Stimulated activated effector memory CD8-positive, alpha-beta T cell treated with anti-CD3 and anti-CD28 coated beads, Interleukin-12 subunit alpha, Interleukin-12 subunit beta, amount 100 ng/mL, for 72 hours (primary cell): ENCODE data around the gene DCDC2B.
"Not testable (repeated sequence)": the region's sequence is repeated elsewhere in the genome, so short reads cannot be mapped to it uniquely, and the experiment has no call there.

Experiments used
- ATAC-seq: fragments of 150-1000 bp; cut with Tn5 transposase; 2 replicates; pipeline ENCODE4 v1.10.0; 2021
- DNase-seq, 2 donors: peaks; one replicate each; pipeline ENCODE4 v3.0.0; 2021 to 2022; ENCODE audit warnings: low spot score in 2 of 2
- H3K27ac Mint-ChIP-seq: one replicate; pipeline ENCODE4 v1.8.0; 2022; ENCODE audit warnings: mild to moderate bottlenecking, mixed read lengths
- H3K36me3 Mint-ChIP-seq: one replicate; pipeline ENCODE4 v1.8.0; 2022; ENCODE audit warnings: mild to moderate bottlenecking, mixed read lengths
- H3K4me1 Mint-ChIP-seq: one replicate; pipeline ENCODE4 v1.8.0; 2022; ENCODE audit warnings: mixed read lengths
- H3K4me3 Mint-ChIP-seq: one replicate; pipeline ENCODE4 v1.8.0; 2022; ENCODE audit warnings: mild to moderate bottlenecking, mixed read lengths
- H3K9me3 Mint-ChIP-seq: one replicate; pipeline ENCODE4 v1.8.0; 2022; ENCODE audit warnings: mixed read lengths

The DCDC2B gene

DNA sequence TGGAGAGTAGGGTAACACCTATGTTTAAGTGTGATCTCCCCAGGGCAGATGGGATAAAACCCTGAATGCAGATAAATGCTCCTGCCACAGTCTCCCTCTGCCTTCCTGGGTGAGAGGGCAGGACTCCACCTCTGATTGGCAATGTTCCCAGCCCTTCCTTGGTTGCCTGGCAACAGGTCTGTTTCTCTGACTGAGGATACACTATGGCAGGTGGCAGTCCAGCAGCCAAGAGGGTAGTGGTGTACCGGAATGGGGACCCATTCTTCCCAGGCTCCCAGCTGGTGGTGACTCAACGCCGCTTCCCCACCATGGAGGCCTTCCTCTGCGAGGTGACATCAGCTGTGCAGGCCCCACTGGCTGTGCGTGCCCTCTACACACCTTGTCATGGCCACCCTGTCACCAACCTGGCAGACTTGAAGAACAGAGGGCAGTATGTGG lies at the start of gene DCDC2B:
TSS of gene DCDC2B (plus strand) at position 199 of the 438 bp plus-strand sequence. CDS start at position 204, 5 bp downstream.
- Mint-ChIP-seq H3K36me3 (peaks cover 24% of the 10 kb centered on the region), H3K27ac (peak within 1 kb of the TSS; percentile 54), H3K9me3 (no peaks in the 10 kb centered on the region), H3K4me1 (peaks cover 25% of the 10 kb centered on the region), H3K4me3 (no peak within 1 kb of the TSS)
- ATAC-seq (no peak), DNase-seq (no peak)

DNA sequence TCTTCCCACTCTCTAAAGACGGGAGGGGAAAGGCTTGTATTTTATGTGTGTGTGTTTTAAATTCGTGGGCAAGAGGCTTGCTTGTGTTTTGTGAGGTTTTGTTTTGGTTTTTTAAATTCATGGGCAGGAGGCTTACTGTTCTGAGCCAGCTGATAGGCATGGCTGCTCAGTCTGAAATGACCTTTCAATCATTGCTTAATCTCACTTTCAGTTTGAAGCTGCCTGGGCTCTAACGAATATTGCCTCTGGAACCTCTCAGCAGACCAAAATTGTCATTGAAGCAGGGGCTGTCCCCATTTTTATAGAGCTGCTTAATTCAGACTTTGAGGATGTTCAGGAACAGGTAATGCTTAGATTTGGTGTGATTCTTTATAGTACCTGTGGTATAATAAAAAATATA lies 49.7 kb upstream of the DCDC2B start:
- no peak for DNase-seq
- no peaks in the 10 kb centered on the region for H3K4me1 Mint-ChIP-seq
- no peak overlapping the region for H3K4me3 Mint-ChIP-seq
- H3K27ac Mint-ChIP-seq: peak overlapping the region; percentile 2
- H3K9me3 Mint-ChIP-seq: no peaks in the 10 kb centered on the region
- no peak for ATAC-seq
- H3K36me3 Mint-ChIP-seq: peaks cover 96% of the 10 kb centered on the region

DNA sequence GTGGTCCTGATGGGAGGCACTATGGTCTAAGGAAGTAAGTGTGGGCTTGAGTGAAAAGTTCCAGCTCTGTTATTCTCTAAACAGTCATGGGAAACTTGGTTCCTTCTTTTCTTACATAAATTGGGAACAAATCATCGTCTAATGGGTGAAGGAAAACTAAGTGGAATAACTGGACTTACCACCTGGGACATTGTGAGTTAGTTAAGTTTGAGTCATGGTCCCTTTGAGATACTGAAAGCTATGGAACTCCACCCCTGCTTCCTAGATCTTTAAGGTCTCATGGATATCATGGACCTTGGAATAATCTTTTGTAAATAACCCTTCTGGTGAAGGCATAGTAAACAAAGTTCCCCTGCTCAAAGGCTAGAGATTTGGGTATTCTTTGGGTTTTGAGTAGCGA lies 45.5 kb upstream of the DCDC2B start:
- no peak overlapping the region for H3K27ac Mint-ChIP-seq
- DNase-seq: no peak
- no peak for ATAC-seq
- H3K4me1 Mint-ChIP-seq: no peaks in the 10 kb centered on the region
- H3K9me3 Mint-ChIP-seq: no peaks in the 10 kb centered on the region
- peaks cover 96% of the 10 kb centered on the region for H3K36me3 Mint-ChIP-seq
- no peak overlapping the region for H3K4me3 Mint-ChIP-seq

DNA sequence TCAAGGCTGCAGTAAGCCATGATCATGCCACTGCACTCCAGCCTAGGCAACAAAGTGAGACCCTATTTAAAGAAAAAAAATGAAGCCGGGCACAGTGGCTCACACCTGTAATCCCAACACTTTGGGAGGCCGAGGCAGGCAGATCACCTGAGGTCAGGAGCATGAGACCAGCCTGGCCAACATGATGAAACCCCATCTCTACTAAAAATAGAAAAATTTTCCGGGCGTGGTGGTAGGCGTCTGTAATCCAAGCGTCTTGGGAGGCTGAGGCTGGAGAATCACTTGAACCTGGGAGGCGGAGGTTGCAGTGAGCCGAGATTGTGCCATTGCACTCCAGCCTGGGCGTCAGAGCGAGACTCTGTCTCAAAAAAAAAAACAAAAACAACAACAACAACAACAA lies 43.3 kb upstream of the DCDC2B start:
- DNase-seq, H3K4me3 Mint-ChIP-seq, ATAC-seq, H3K27ac Mint-ChIP-seq, H3K9me3 Mint-ChIP-seq, H3K4me1 Mint-ChIP-seq: not testable (repeated sequence)
- H3K36me3 Mint-ChIP-seq: peaks cover 96% of the 10 kb centered on the region

DNA sequence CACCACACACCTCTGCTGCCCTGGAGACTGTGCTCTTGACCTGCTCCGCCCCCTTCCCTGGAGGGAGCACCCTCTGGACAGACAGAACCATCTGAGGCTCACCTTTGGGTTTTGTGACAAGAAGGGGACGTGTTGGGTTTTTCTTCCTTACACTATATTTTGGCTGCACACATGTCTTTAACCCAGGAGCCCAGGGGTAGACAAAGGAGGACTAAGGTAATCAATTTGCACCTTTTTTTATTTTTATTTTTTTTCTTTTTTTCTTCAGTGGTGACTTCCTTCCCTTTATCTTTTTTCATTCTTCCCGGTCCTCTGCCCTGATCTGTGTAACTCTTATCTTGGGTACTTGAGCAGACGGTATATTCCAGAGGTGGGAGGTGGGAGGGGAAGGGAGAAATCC lies 37.9 kb upstream of the DCDC2B start:
- H3K36me3 Mint-ChIP-seq: peaks cover 84% of the 10 kb centered on the region
- DNase-seq (no peak), ATAC-seq (no peak)
- H3K27ac Mint-ChIP-seq: peak overlapping the region; percentile 29
- no peaks in the 10 kb centered on the region for H3K9me3 Mint-ChIP-seq
- no peaks in the 10 kb centered on the region for H3K4me1 Mint-ChIP-seq
- no peak overlapping the region for H3K4me3 Mint-ChIP-seq

DNA sequence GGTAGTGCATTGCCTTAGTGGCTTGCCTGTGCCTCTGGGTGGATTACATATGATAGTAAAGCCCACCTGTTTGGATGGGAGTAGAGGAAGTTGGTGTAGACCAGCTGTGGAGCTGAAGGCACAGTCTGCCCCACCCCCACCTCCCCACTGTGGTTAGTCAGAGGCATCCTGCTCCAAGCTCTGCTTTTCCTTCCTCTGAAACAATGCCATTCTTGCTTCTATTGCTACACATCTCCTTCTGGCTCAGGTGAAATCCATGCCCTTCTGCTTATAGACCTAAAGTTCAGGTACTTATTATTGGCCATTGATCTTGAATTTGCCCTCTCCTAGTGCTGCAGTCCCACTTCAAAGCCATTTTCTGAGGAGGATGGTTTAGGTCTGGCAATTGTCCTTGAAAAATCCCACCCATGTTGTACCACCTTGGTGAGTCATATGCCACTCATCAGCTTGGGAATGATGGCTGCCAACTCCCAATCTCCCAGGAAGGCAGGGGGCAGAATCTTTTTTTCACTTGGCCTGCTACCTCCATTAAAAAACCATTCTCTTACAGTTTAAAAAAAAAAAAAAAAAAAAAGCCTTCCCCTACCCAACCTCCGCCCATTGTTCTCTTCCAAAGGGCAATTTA lies 36.2 kb upstream of the DCDC2B start:
- H3K36me3 Mint-ChIP-seq: peaks cover 67% of the 10 kb centered on the region
- DNase-seq (no peak), ATAC-seq (no peak)
- H3K9me3 Mint-ChIP-seq: no peaks in the 10 kb centered on the region
- H3K4me1 Mint-ChIP-seq: no peaks in the 10 kb centered on the region
- H3K27ac Mint-ChIP-seq: peak overlapping the region; percentile 74
- H3K4me3 Mint-ChIP-seq: no peak overlapping the region

DNA sequence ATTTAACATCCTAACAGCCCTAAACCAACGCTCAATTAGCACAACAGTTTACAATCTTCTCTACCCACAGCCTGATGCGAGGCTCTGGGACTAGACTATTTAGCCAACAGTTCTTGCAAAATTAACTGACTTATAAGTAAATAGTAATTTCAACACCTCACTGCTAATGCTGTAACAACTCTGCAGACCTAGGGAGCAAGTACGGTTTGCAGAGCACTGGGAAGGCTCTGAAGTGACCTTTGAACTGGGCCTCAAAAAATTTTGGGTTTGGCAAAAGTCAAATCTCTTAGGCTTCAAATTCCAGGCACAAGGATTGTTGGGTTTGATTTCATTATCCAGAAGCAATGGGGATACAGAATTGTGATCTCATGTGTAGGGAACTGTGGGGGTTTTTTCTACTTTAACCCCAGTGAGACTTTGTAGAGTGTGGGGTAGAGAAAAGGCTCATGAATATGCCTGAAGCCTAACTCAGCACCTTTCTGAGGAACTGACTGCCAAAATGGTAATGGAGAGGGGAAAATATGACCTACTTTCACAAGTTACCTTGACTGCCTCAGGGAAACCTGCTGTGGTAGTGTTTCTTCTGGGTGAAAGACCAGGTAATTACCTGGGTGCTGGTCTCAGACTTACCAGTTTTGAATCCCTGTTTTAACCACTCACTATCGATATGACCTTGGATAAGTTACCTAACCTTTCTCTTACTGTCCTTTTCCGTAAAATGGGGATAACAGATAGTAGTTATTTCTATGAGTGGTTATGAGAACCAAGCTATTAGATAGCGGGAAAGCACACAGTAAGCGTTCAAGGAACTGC lies 30.3 kb upstream of the DCDC2B start:
- no peak for DNase-seq
- H3K36me3 Mint-ChIP-seq: peaks cover 57% of the 10 kb centered on the region
- peak overlapping the region; percentile 96 for H3K4me3 Mint-ChIP-seq
- H3K9me3 Mint-ChIP-seq: no peaks in the 10 kb centered on the region
- H3K27ac Mint-ChIP-seq: peak overlapping the region; percentile 98
- ATAC-seq: no peak
- H3K4me1 Mint-ChIP-seq: peaks cover 40% of the 10 kb centered on the region

DNA sequence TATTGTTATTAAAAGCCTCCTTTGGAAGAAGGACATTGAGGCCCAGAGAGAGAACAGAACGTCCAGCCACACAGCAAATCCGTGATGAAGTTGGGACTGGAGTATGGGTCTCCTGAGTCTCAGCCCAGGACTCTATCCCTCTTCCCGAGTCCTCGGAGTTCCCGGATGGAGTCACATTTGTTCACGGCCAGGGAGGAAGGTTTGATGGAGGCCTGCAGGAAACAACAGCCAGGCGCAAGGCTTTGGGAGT lies 29.8 kb upstream of the DCDC2B start:
- peaks cover 62% of the 10 kb centered on the region for H3K36me3 Mint-ChIP-seq

DNA sequence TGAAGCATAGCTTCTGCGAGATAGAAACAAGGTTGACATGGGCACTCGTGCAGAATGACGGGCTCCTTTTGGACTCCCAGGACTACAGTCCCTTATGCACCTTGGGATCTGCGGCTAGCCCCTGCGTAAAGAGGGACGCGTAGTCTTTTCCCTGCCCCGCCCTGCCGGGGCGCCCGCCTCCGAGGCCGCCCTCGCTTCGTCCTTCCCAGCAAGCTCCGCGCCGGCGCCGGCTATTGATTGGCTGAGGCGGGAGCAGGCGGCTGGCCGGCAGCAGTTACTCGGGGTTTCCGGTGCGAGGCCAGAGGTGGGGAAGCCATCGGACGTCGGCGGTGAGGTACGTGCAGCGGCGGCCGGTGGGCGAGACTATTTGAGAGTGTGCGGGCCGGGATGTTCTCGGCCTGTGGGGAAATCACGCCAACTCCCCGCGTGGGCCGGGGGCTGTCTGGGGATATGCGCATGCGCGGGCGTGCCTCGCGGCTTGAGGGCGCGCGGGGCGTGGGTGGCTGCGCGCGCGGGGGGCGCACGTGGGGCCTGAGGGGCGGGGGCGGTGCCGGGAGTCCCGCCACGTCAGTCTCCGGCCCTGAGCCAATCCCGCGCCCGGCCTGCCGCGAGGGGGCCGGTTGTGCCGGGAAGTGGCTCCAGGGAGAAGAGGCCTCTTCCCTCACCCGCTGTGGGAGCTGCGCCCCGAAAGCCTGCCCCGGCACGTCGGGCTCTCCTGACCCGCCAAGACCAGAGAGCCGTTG lies 29.3 kb upstream of the DCDC2B start, which contains the start of gene TXLNA:
TSS of gene TXLNA (plus strand) at position 233 of the 743 bp plus-strand sequence. CDS start 671 bp downstream, outside the sequence.
- ATAC-seq (peak; percentile 92), DNase-seq (peak; percentile 90 to 96)
- peak within 1 kb of the TSS; percentile 98 for H3K27ac Mint-ChIP-seq
- H3K9me3 Mint-ChIP-seq: no peaks in the 10 kb centered on the region
- H3K36me3 Mint-ChIP-seq: peaks cover 67% of the 10 kb centered on the region
- peaks cover 49% of the 10 kb centered on the region for H3K4me1 Mint-ChIP-seq
- H3K4me3 Mint-ChIP-seq: peak within 1 kb of the TSS; percentile 96

More for the DNA sequence above, 29.8 kb upstream of the DCDC2B start:
- peak overlapping the region; percentile 96 for H3K4me3 Mint-ChIP-seq
- no peak for DNase-seq
- H3K4me1 Mint-ChIP-seq: peaks cover 44% of the 10 kb centered on the region
- no peaks in the 10 kb centered on the region for H3K9me3 Mint-ChIP-seq
- no peak for ATAC-seq
- peak overlapping the region; percentile 98 for H3K27ac Mint-ChIP-seq

DNA sequence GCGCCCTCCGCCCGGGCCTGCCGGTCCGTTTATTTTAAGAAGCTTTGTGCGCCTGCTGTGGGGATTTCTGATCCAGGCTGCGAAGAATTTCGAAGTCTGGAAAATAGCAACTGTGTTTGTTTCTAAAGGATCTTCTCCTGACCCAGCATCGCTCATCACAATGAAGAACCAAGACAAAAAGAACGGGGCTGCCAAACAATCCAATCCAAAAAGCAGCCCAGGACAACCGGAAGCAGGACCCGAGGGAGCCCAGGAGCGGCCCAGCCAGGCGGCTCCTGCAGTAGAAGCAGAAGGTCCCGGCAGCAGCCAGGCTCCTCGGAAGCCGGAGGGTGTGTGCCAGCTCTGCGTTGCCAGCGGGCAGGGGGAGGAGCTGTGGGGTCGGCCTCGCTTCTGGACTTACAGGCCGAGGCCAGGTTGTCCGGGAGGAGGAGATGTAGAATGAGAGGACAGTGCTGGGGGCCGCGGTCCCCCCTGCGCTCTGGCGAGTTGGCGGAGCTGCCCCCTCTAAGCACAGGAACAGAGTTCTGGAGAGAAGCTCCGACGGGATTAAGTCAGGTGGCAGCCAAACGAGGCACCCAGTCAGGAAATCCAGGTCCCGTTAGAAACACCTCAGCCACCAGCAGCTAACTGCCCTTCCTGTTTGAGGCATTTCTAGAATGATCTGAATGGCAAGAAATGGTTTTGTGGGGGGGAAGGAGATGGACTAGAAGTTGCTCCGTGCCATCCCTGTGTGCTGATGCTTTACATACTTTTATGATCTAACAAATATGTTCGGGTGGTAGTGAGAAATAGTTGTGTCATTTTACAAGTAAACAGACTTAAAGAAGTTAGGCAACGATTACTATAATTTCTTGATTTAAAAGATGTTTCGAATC lies 28.5 kb upstream of the DCDC2B start:
- ATAC-seq: peak; percentile 52
- Mint-ChIP-seq H3K9me3 (no peaks in the 10 kb centered on the region), H3K4me1 (peaks cover 54% of the 10 kb centered on the region), H3K4me3 (peak overlapping the region; percentile 96), H3K27ac (peak overlapping the region; percentile 98), H3K36me3 (peaks cover 71% of the 10 kb centered on the region)
- DNase-seq: peak; percentile 24 to 81

DNA sequence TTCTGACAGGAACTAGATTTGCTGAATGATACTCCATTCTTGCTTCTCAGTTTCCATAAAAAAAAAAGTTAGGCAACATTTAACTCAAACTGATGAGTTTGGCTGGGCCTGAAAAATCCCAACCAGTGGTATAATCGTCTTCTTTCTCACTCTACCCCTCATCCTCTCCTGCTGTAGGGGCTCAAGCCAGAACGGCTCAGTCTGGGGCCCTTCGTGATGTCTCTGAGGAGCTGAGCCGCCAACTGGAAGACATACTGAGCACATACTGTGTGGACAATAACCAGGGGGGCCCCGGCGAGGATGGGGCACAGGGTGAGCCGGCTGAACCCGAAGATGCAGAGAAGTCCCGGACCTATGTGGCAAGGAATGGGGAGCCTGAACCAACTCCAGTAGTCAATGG lies 27.8 kb upstream of the DCDC2B start:
- no peak for ATAC-seq
- Mint-ChIP-seq H3K4me3 (peak overlapping the region; percentile 96), H3K36me3 (peaks cover 72% of the 10 kb centered on the region), H3K9me3 (no peaks in the 10 kb centered on the region), H3K4me1 (peaks cover 58% of the 10 kb centered on the region), H3K27ac (peak overlapping the region; percentile 98)
- DNase-seq: no peak

DNA sequence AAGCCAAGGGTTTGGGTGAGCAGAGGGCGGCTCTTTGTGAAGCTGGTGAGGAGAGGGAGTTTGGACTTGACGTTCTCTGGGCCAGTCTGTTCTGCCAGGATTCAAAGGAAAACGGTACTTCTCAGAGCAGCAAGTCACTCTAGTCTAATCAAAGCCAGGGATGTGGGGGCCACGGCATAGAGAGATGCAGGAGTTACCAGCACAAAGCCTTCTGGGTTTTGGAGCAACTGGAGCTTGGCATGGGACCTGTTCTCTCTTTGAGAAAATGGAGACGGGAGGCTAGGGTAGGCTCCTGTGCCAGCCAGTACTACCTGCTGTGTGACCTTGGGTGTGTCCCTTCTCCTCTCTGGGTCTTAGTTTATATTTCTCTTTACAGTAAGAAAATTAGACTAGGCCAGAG lies 27.3 kb upstream of the DCDC2B start:
- Mint-ChIP-seq H3K9me3 (no peaks in the 10 kb centered on the region), H3K36me3 (peaks cover 77% of the 10 kb centered on the region), H3K4me3 (peak overlapping the region; percentile 96), H3K4me1 (peaks cover 63% of the 10 kb centered on the region), H3K27ac (peak overlapping the region; percentile 98)
- ATAC-seq: no peak
- DNase-seq: no peak

DNA sequence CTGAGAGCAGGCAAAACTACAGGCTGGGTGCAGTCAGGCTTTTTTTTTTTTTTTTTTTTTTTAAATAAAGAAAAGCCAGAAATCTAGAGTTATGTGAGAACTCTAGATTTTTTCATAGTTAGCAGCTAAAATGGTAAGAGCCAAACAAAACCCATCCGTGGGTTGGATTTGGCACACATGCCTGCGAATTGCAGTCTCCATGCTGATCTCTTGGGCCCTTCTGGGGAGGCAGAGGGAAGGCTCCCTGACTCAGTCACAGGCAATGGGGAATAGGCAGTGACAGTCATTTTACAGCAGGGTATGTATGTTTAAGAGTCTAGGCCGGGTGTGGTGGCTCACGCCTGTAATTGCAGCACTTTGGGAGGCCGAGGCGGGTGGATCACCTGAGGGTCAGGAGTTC lies 26.8 kb upstream of the DCDC2B start:
- Mint-ChIP-seq H3K9me3 (no peaks in the 10 kb centered on the region), H3K27ac (peak overlapping the region; percentile 10), H3K4me1 (peaks cover 66% of the 10 kb centered on the region), H3K36me3 (peaks cover 82% of the 10 kb centered on the region), H3K4me3 (peak overlapping the region; percentile 96)
- ATAC-seq: no peak
- DNase-seq: no peak

DNA sequence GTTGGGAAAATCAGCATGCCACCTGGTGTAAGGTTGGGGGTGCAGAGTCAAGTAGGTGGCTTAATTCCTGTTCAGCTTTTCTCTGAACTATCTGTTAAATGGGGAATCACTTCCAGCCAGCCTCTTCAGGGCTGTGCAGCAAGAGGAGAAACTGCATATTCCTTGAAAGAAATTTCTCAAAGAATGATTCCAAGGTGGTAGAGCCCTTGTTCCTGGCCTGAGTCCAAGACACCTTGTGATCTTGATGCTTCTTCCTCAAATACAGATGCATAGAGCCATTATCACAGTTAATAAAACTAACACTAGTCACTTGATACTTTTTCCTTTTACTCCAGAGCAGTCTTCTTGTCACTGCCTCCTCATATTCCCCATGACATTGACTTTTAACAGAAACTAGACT lies 24.2 kb upstream of the DCDC2B start:
- Mint-ChIP-seq H3K27ac (peak overlapping the region; percentile 44), H3K4me1 (peaks cover 64% of the 10 kb centered on the region), H3K9me3 (no peaks in the 10 kb centered on the region), H3K36me3 (peaks cover 100% of the 10 kb centered on the region), H3K4me3 (peak overlapping the region; percentile 28)
- DNase-seq: no peak
- no peak for ATAC-seq

DNA sequence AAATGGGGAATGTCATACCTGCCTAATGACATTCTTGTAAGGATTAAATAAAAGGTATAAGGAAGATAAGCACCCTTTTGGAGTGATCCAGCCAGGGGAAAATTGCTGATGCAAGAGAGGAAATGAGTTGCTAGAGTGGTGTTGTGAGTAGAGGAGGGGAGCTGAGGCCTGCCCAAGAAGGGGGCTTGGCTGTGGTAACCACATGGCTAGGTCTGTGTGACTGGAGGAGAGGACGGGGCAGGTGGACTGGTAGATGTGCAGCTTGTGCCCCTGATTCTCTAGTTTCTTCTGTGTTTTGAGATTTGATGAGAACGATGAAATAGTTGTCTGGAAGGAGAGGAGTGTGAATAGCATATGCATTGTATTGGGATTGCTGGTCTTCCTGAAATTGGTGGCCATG lies 22.8 kb upstream of the DCDC2B start:
- Mint-ChIP-seq H3K4me1 (peaks cover 50% of the 10 kb centered on the region), H3K4me3 (no peak overlapping the region), H3K36me3 (peaks cover 100% of the 10 kb centered on the region), H3K27ac (peak overlapping the region; percentile 77), H3K9me3 (no peaks in the 10 kb centered on the region)
- DNase-seq (no peak), ATAC-seq (no peak)
